ENCODE measurements around the gene MAD1L1. TPM values are rescaled to one million over a fixed set of nuclear protein-coding genes. Genes with fewer than 3 reads are reported as not detected.
"Not testable (repeated sequence)": the region's sequence is repeated elsewhere in the genome, so short reads cannot be mapped to it uniquely, and the experiment has no call there.

The MAD1L1 gene
- polyA plus RNA-seq, 3 donors from 2014 or later = 85.0 to 166 (median 97.0) TPM

DNA sequence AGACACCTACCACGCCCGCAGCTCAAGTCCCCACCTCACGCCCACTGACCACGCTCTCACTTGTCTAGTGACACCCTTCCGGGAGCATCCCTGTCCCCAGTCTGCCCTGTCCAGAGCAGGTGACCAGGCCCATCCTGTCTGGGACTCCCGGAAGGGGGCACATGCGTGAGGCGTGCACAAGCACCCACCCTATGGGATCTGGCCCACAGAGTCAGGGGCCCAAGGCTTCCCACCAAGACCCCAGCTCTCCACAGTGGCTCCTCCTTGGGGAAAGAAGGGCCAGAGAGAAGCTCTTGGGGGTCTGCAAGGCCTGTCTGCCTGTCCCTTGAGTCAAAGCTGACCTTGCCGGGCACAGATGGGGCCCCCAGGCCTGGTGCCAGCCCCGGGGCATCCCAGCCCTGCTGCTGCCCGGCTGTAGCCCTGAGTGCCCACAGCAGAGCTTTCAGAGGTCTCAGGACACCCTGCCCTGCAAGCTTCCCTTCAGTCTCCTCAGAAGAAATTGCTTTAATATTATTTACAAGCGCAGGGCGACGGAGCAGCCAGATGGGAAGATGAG lies 367.7 kb downstream of the MAD1L1 start:
- Mint-ChIP-seq H3K4me3 (no peak overlapping the region), H3K4me1 (peaks cover 6 to 16% of the 10 kb centered on the region in 2 donors), H3K36me3 (no peaks in the 10 kb centered on the region), H3K27me3 (ENCODE audit: low read depth in 3 of 3) (peaks cover 0 to 2% (median 0%) of the 10 kb centered on the region in 3 donors), H3K9me3 (no peaks in the 10 kb centered on the region), H3K27ac (peak overlapping the region in 1 of 6 donors; percentile 34)
- DNase-seq = no peak

DNA sequence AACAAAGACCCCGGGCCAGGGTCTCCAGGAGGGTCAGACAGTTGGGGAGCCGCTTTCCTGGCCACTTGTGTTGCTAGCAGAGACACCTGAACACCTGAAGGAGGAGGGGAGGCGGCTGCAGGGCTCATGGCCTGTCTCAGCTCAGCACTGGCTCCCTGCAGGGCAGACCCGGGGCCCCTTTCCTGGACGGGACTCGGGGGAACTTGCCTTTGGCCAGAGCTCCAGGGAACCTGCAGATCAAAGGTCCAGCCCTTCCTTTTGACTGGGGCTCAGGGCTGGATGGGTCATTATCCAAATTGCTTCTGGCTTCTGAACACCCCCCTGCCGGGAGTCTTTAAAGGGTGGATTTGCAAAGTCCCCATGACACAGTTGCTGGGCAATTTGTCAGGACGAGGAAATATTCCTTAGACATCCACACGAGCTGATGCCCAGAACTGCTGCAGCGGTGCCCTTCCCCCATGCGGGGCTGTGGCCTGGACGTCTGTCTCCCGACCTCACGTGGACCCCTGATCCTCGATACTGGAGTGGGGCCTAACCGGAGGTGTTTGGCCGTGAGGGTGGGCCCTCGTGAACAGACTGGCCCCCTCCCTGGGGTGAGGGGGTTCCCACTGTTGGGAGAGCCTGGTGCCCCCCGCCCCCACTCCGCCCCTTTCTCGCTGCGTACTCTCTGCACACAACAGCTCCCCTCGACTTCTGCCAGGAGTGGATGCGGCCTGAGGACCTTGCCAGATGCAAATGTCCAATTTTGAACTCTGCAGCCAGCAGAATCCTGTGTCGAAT lies 368.4 kb downstream of the MAD1L1 start:
- Mint-ChIP-seq H3K36me3 (no peaks in the 10 kb centered on the region), H3K4me3 (no peak overlapping the region), H3K27me3 (ENCODE audit: low read depth in 3 of 3) (peaks cover 0 to 2% (median 0%) of the 10 kb centered on the region in 3 donors), H3K4me1 (peaks cover 6 to 16% of the 10 kb centered on the region in 2 donors), H3K27ac (peak overlapping the region in 1 of 6 donors; percentile 34), H3K9me3 (no peaks in the 10 kb centered on the region)
- DNase-seq = no peak

- Mint-ChIP-seq H3K4me1 (peaks cover 6 to 16% of the 10 kb centered on the region in 2 donors), H3K36me3 (no peaks in the 10 kb centered on the region), H3K27me3 (ENCODE audit: low read depth in 3 of 3) (peaks cover 0 to 2% (median 0%) of the 10 kb centered on the region in 3 donors), H3K27ac (no peak overlapping the region), H3K4me3 (no peak overlapping the region), H3K9me3 (no peaks in the 10 kb centered on the region)
- no peak for DNase-seq
Measured at GRCh38 chr7:1863091-1863900, 369.4 kb downstream of the MAD1L1 start.

- Mint-ChIP-seq H3K4me3 (no peak overlapping the region), H3K27me3 (ENCODE audit: low read depth in 3 of 3) (peaks cover 0 to 2% (median 0%) of the 10 kb centered on the region in 3 donors), H3K4me1 (peaks cover 6 to 16% of the 10 kb centered on the region in 2 donors), H3K9me3 (no peaks in the 10 kb centered on the region), H3K36me3 (no peaks in the 10 kb centered on the region), H3K27ac (no peak overlapping the region)
- DNase-seq = no peak
Measured at GRCh38 chr7:1862560-1862959, 370.2 kb downstream of the MAD1L1 start.

DNA sequence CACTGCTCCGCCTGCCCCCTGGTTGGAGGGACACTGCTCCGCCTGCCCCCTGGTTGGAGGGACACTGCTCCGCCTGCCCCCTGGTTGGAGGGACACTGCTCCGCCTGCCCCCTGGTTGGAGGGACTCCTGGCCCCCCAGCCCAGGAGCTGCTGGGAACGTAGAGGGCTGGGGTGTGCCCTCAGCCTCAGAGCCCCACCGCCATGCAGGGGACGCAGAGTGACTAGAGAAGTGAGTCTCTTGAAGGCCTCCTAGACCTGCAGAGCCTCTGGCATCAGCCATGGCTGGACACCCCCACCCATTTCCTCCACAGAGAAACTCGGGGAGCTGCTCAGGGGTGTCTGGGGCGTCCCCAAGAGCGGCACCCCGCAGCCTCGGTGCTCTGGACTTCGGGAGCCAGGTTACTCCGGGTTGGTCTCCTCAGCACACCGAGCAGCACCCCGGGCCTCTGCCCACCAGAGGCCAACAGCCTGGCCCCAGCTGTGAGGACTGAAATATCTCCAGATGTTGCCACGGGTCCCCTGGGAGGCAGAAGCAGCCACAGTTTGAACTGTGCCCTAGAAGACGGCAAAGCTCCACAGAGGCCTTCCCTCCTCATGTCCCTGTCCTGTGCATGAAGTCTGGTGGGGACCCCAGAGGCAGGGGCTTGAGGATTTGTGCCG lies 370.8 kb downstream of the MAD1L1 start:
- peaks cover 0 to 2% (median 0%) of the 10 kb centered on the region in 3 donors for H3K27me3 Mint-ChIP-seq (ENCODE audit: low read depth in 3 of 3)
- H3K4me1 Mint-ChIP-seq = peaks cover 6 to 13% of the 10 kb centered on the region in 2 donors
- no peak overlapping the region for H3K4me3 Mint-ChIP-seq
- H3K27ac Mint-ChIP-seq = no peak overlapping the region
- no peaks in the 10 kb centered on the region for H3K9me3 Mint-ChIP-seq
- no peak for DNase-seq
- no peaks in the 10 kb centered on the region for H3K36me3 Mint-ChIP-seq

GRCh38 chr7:1860881-1861798 lies 371.6 kb downstream of the MAD1L1 start:
- not testable (repeated sequence) for H3K27ac Mint-ChIP-seq; H3K4me1 Mint-ChIP-seq; H3K36me3 Mint-ChIP-seq; H3K9me3 Mint-ChIP-seq; H3K4me3 Mint-ChIP-seq; DNase-seq; H3K27me3 Mint-ChIP-seq (ENCODE audit: low read depth in 3 of 3)

- Mint-ChIP-seq H3K27ac (no peak overlapping the region), H3K36me3 (no peaks in the 10 kb centered on the region), H3K9me3 (no peaks in the 10 kb centered on the region), H3K27me3 (ENCODE audit: low read depth in 3 of 3) (peaks cover 0 to 2% (median 1%) of the 10 kb centered on the region in 3 donors), H3K4me3 (no peak overlapping the region), H3K4me1 (peaks cover 13 to 20% of the 10 kb centered on the region in 2 donors)
- no peak for DNase-seq
Measured at GRCh38 chr7:1859266-1860035, 373.3 kb downstream of the MAD1L1 start.

- no peak for DNase-seq
- Mint-ChIP-seq H3K27ac (no peak overlapping the region), H3K4me1 (peaks cover 21 to 23% of the 10 kb centered on the region in 2 donors), H3K4me3 (no peak overlapping the region), H3K9me3 (no peaks in the 10 kb centered on the region), H3K27me3 (ENCODE audit: low read depth in 3 of 3) (peaks cover 0 to 2% (median 2%) of the 10 kb centered on the region in 3 donors), H3K36me3 (no peaks in the 10 kb centered on the region)
Measured at GRCh38 chr7:1858435-1859265, 374.1 kb downstream of the MAD1L1 start.

DNA sequence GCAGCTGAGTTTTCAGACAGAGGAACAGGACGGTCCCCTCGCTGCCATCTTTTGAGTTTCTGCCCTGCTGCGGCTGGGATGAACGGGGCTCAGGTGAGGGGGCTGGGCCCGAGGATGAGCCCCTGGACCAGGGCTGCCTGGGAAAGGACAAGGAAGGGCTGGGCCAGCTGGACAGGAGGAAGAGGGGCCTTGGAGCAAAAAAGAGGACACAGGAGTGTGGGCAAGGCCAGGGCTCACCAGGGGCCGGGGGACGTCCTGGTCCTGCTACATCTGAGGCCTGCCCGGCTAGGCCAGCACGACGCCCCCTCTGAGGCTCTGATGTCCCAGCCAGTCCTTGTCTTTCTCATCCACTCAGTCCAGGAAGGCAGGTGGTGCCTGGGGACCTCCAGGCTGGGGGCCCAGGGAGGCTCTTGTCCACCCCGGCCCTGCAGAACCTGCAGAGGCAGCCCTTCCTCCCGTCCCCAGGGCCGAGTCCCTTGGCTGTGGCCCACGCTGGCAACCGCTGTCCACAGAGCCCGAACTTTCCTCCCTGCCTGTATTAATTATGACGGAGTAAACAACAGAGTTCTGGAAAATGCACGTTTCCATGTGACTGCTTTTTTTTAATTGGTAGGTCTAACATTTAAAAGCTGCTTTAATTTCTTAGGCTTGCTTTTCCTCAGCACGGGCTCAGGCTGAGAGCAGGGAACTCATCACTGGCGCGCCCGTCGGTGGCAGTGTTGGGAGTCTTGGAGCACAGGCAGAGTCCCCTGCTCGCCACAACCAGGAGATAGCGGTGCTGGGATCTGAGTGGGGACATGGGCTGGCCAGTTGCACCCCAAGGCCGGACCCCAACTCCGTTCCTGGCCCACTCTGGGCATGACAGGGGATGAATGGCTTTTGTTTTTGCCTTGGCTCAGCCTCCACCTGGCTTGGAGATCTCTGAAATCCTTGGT lies 375.0 kb downstream of the MAD1L1 start:
- H3K27me3 Mint-ChIP-seq (ENCODE audit: low read depth in 3 of 3) = peaks cover 0 to 2% (median 2%) of the 10 kb centered on the region in 3 donors
- H3K27ac Mint-ChIP-seq = peak overlapping the region in 1 of 6 donors; percentile 28
- H3K4me3 Mint-ChIP-seq = no peak overlapping the region
- no peaks in the 10 kb centered on the region for H3K9me3 Mint-ChIP-seq
- H3K4me1 Mint-ChIP-seq = peaks cover 27 to 28% of the 10 kb centered on the region in 2 donors
- H3K36me3 Mint-ChIP-seq = no peaks in the 10 kb centered on the region
- DNase-seq = no peak

DNA sequence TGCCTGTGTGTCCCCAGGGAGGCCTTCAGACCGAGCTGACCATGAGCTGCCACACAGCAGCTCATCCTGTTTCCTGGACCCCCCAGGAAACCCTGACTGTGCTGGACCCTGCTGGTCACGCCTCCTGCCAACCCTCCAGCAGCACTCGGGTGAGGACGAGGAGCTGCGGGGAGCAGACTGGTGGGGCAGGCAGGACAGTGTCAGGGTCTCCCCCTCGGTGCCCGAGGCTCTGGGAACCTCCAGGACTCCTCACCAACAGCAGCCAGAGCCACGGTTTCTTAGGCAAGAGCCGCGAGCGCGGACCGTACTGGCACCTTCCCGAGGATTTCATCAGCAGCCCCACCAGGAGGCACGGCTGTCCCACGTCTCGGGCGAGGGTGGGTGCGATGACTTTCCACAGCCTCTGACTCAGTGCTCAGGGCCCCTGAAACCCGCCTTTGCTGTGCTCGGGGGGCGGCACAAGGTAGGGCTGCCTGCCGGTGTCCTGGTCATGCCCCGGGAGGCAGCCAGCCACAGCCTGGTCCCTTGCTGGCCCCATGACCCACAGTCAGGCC lies 375.8 kb downstream of the MAD1L1 start:
- Mint-ChIP-seq H3K4me3 (no peak overlapping the region), H3K36me3 (no peaks in the 10 kb centered on the region), H3K9me3 (no peaks in the 10 kb centered on the region), H3K27ac (no peak overlapping the region), H3K4me1 (peaks cover 28 to 31% of the 10 kb centered on the region in 2 donors), H3K27me3 (ENCODE audit: low read depth in 3 of 3) (peaks cover 0 to 2% (median 2%) of the 10 kb centered on the region in 3 donors)
- DNase-seq = no peak
